Calu3 (cell line): ENCODE data around the gene ZMYM1. TPM values are rescaled to one million over a fixed set of nuclear protein-coding genes. Genes with fewer than 3 reads are reported as not detected.
"Not testable (repeated sequence)": the region's sequence is repeated elsewhere in the genome, so short reads cannot be mapped to it uniquely, and the experiment has no call there.

Experiments used
- BruUV-seq: library from RNA; stranded (reverse); fragments of 400-500 nt; replicated peaks from 2 replicates; lab custom pipeline; 2021; lab: Mats Ljungman, UMichigan
- CTCF ChIA-PET: fragments of 300-600 bp; sonication (Branson Sonifier 250); formaldehyde crosslinking; loops from one replicate; lab custom pipeline; 2022; ENCODE audit warnings: antibody characterized with exemption; lab: Charles Lee
- DNase-seq: peaks from one replicate; pipeline ENCODE4 v3.0.0; 2022
- H3K27ac Mint-ChIP-seq: one replicate; pipeline ENCODE4 v1.8.0; 2022; ENCODE audit warnings: mixed read lengths; ENCODE audit not compliant: unreplicated experiment
- H3K27me3 Mint-ChIP-seq: one replicate; pipeline ENCODE4 v1.8.0; 2022; ENCODE audit warnings: mixed read lengths; ENCODE audit not compliant: unreplicated experiment
- H3K36me3 Mint-ChIP-seq: one replicate; pipeline ENCODE4 v1.8.0; 2022; ENCODE audit warnings: mild to moderate bottlenecking, moderate library complexity, mixed read lengths; ENCODE audit not compliant: insufficient read depth, unreplicated experiment
- H3K4me1 Mint-ChIP-seq: one replicate; pipeline ENCODE4 v1.8.0; 2022; ENCODE audit warnings: mild to moderate bottlenecking, low read depth, mixed read lengths; ENCODE audit not compliant: unreplicated experiment
- H3K4me3 Mint-ChIP-seq: one replicate; pipeline ENCODE4 v1.8.0; 2022; ENCODE audit warnings: mild to moderate bottlenecking, low read depth, moderate library complexity, mixed read lengths; ENCODE audit not compliant: unreplicated experiment
- H3K9me3 Mint-ChIP-seq: one replicate; pipeline ENCODE4 v1.8.0; 2022; ENCODE audit warnings: low read depth, mixed read lengths; ENCODE audit not compliant: unreplicated experiment
- CTCF ChIP-seq: fragments of 200-600 bp; IDR thresholded peaks from one replicate; pipeline ENCODE4 v1.8.0; 2022; ENCODE audit warnings: antibody characterized with exemption; ENCODE audit not compliant: unreplicated experiment
- intact Hi-C: fragments of 100-400 bp; cut with micrococcal nuclease; formaldehyde crosslinking; loops from one replicate; pipeline ENCODE4 v1.10.0; 2022; ENCODE audit not compliant: unreplicated experiment
- total RNA-seq: library from RNA; stranded (reverse); gene quantifications from 2 replicates; pipeline ENCODE4 v1.2.3, GENCODE V29; 2022

ZMYM1 gene
- total RNA-seq, 1 experiment from 2014 or later, result 40.2 TPM

GRCh38 chr1:35122311-35122710, 43.1 kb downstream of the ZMYM1 start:
- intact Hi-C loops, result no loop called here
- no peaks in the 10 kb centered on the region for H3K27me3 Mint-ChIP-seq
- BruUV-seq, result no TSS peak
- no peaks in the 10 kb centered on the region for H3K36me3 Mint-ChIP-seq
- no peak overlapping the region for H3K4me3 Mint-ChIP-seq
- TF ChIP-seq CTCF, result no peak
- H3K27ac Mint-ChIP-seq, result no peak overlapping the region
- DNase-seq, result no peak
- no peaks in the 10 kb centered on the region for H3K4me1 Mint-ChIP-seq
- H3K9me3 Mint-ChIP-seq, result no peaks in the 10 kb centered on the region
- CTCF ChIA-PET, result no interaction called here

- H3K9me3 Mint-ChIP-seq, result peaks cover 5% of the 10 kb centered on the region
- CTCF ChIA-PET, result no interaction called here
- no peak overlapping the region for H3K27ac Mint-ChIP-seq
- no peak overlapping the region for H3K4me3 Mint-ChIP-seq
- no peaks in the 10 kb centered on the region for H3K36me3 Mint-ChIP-seq
- no TSS peak for BruUV-seq
- TF ChIP-seq CTCF, result no peak
- no peak for DNase-seq
- intact Hi-C loops, result no loop called here
- no peaks in the 10 kb centered on the region for H3K4me1 Mint-ChIP-seq
- H3K27me3 Mint-ChIP-seq, result no peaks in the 10 kb centered on the region
Measured at GRCh38 chr1:35126546-35126945, 47.4 kb downstream of the ZMYM1 start.

- Mint-ChIP-seq H3K4me3 (no peak overlapping the region), H3K27me3 (no peaks in the 10 kb centered on the region), H3K4me1 (no peaks in the 10 kb centered on the region), H3K36me3 (no peaks in the 10 kb centered on the region), H3K9me3 (peaks cover 5% of the 10 kb centered on the region), H3K27ac (no peak overlapping the region)
- intact Hi-C loops, result no loop called here
- TF ChIP-seq CTCF, result no peak
- no peak for DNase-seq
- no TSS peak for BruUV-seq
- CTCF ChIA-PET, result interaction anchor here (0.6 kb wide), 1 partner anchor 15 kb away, joined by 6 read pairs; no protein-coding TSS in a partner anchor
Measured at GRCh38 chr1:35129080-35129479, 49.9 kb downstream of the ZMYM1 start.

- no peak overlapping the region for H3K27ac Mint-ChIP-seq
- H3K4me1 Mint-ChIP-seq, result no peaks in the 10 kb centered on the region
- CTCF ChIA-PET, result no interaction called here
- no peak for TF ChIP-seq CTCF
- intact Hi-C loops, result no loop called here
- BruUV-seq, result no TSS peak
- H3K36me3 Mint-ChIP-seq, result no peaks in the 10 kb centered on the region
- no peaks in the 10 kb centered on the region for H3K27me3 Mint-ChIP-seq
- H3K9me3 Mint-ChIP-seq, result no peaks in the 10 kb centered on the region
- H3K4me3 Mint-ChIP-seq, result no peak overlapping the region
- DNase-seq, result no peak
Measured at GRCh38 chr1:35136780-35137179, 57.6 kb downstream of the ZMYM1 start.

GRCh38 chr1:35137590-35137989, 58.4 kb downstream of the ZMYM1 start:
- H3K4me3 Mint-ChIP-seq, H3K27me3 Mint-ChIP-seq, H3K36me3 Mint-ChIP-seq, H3K27ac Mint-ChIP-seq, intact Hi-C loops, BruUV-seq, H3K9me3 Mint-ChIP-seq, DNase-seq, H3K4me1 Mint-ChIP-seq: not testable (repeated sequence)
- CTCF ChIA-PET, result interaction anchor here (0.7 kb wide), 1 partner anchor 44 kb away, joined by 3 read pairs; no protein-coding TSS in a partner anchor

GRCh38 chr1:35142294-35142693, 63.1 kb downstream of the ZMYM1 start:
- H3K9me3 Mint-ChIP-seq, DNase-seq, H3K4me1 Mint-ChIP-seq, intact Hi-C loops, BruUV-seq, H3K27ac Mint-ChIP-seq, H3K36me3 Mint-ChIP-seq, H3K4me3 Mint-ChIP-seq: not testable (repeated sequence)
- H3K27me3 Mint-ChIP-seq, result peaks cover 15% of the 10 kb centered on the region
- CTCF ChIA-PET, result interaction anchor here (0.6 kb wide), 1 partner anchor 275 kb away, joined by 3 read pairs; no protein-coding TSS in a partner anchor

- DNase-seq, H3K4me1 Mint-ChIP-seq, H3K9me3 Mint-ChIP-seq, H3K27ac Mint-ChIP-seq, intact Hi-C loops, H3K4me3 Mint-ChIP-seq, BruUV-seq, H3K36me3 Mint-ChIP-seq, CTCF ChIA-PET: not testable (repeated sequence)
- H3K27me3 Mint-ChIP-seq, result peaks cover 15% of the 10 kb centered on the region
Measured at GRCh38 chr1:35142728-35143127, 63.5 kb downstream of the ZMYM1 start.
